ENCODE data around the gene DENND5B. TPM values are rescaled to one million over a fixed set of nuclear protein-coding genes. Genes with fewer than 3 reads are reported as not detected.

Gene DENND5B
- total RNA-seq, 4 donors from 2014 or later = 15.7 to 19.1 (median 18.5) TPM

GRCh38 chr12:31355747-31356107, 235.2 kb downstream of the DENND5B start:
- WGBS = 84% methylated on average over 4 of the region's 4 CpGs
- TF ChIP-seq, protein P1, sequence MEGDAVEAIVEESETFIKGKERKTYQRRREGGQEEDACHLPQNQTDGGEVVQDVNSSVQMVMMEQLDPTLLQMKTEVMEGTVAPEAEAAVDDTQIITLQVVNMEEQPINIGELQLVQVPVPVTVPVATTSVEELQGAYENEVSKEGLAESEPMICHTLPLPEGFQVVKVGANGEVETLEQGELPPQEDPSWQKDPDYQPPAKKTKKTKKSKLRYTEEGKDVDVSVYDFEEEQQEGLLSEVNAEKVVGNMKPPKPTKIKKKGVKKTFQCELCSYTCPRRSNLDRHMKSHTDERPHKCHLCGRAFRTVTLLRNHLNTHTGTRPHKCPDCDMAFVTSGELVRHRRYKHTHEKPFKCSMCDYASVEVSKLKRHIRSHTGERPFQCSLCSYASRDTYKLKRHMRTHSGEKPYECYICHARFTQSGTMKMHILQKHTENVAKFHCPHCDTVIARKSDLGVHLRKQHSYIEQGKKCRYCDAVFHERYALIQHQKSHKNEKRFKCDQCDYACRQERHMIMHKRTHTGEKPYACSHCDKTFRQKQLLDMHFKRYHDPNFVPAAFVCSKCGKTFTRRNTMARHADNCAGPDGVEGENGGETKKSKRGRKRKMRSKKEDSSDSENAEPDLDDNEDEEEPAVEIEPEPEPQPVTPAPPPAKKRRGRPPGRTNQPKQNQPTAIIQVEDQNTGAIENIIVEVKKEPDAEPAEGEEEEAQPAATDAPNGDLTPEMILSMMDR (IDR thresholded peaks at IDR 0.05) = no peak
- TF ChIP-seq POLR2A (IDR thresholded peaks at IDR 0.05; ENCODE audit: low read depth) = no peak
- TF ChIP-seq EP300 (IDR thresholded peaks at IDR 0.05) = no peak
- TF ChIP-seq POLR2AphosphoS5 (IDR thresholded peaks at IDR 0.05) = no peak
- DNase-seq (ENCODE audit: extremely low spot score) = no peak
- Histone ChIP-seq H3K27me3 (no peaks in the 10 kb centered on the region), H3K4me1 (no peaks in the 10 kb centered on the region), H3K9me3 (no peaks in the 10 kb centered on the region), H3K4me3 (no peak overlapping the region), H3K27ac (replicated peaks in 1 of 4) (no peak overlapping the region), H3K36me3 (no peaks in the 10 kb centered on the region)
- intact Hi-C loops (cut with DNase I) = no loop called here

DNA sequence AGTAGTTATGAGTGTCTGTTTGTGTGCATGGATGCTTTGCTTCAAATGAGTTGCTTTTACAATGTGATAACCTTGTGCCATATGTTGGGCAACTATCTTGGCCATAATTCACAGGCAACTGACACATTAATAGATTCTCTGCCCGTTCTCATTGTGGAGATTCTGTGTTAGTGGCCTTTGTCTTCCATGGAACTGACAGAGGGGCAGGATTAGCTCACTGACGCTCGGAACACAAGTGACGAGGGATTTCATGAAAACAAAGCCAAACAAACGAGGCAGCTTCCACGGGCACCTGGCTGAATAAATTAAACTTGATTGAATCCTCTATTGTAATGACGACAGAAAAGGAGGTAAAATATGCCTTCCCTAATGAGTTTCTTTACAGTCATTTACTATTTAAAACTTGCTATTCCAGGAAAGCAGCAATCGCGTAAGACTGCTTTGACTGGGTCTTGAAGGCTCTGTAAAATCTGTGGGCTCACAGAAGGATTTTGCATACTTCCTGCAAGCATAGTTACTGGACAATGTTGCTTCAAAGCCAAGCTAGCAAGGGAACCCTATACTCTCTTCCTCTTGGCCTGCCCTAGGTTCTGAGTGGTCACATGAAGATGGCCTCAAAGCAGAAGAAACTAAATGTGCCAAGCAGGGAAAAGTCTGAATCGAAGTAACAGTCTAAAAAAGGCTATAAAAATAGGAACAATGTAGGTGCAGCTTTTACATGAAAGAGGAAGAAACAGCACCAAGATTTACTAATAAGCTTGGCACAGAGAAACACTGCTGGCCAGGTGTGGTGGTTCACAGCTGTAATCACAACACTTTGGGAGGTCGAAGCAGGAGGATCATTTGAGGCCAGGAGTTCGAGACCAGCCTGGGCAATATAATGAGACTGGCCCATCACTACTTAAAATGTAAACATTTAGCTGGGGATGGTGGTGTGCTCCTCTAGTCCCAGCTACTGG, 236.9 kb downstream of the DENND5B start:
- H3K36me3 ChIP-seq = no peaks in the 10 kb centered on the region
- WGBS = 62% methylated on average over 12 of the region's 12 CpGs
- intact Hi-C loops (cut with DNase I) = no loop called here
- no peak for DNase-seq (ENCODE audit: extremely low spot score)
- H3K27ac ChIP-seq (replicated peaks in 1 of 4) = no peak overlapping the region
- no peaks in the 10 kb centered on the region for H3K9me3 ChIP-seq
- H3K4me1 ChIP-seq = no peaks in the 10 kb centered on the region
- TF ChIP-seq POLR2AphosphoS5 (IDR thresholded peaks at IDR 0.05) = no peak
- TF ChIP-seq POLR2A (IDR thresholded peaks at IDR 0.05; ENCODE audit: low read depth) = no peak
- TF ChIP-seq, protein P1 (IDR thresholded peaks at IDR 0.05) = no peak
- no peak for TF ChIP-seq EP300 (IDR thresholded peaks at IDR 0.05)
- H3K4me3 ChIP-seq = no peak overlapping the region
- H3K27me3 ChIP-seq = no peaks in the 10 kb centered on the region

GRCh38 chr12:31346267-31346666, 244.7 kb downstream of the DENND5B start:
- H3K4me3 ChIP-seq = no peak overlapping the region
- H3K27ac ChIP-seq (replicated peaks in 1 of 4) = no peak overlapping the region
- DNase-seq (ENCODE audit: extremely low spot score) = no peak
- intact Hi-C loops (cut with DNase I) = no loop called here
- H3K4me1 ChIP-seq = peaks cover 0 to 11% (median 3%) of the 10 kb centered on the region in 4 donors
- TF ChIP-seq POLR2A (IDR thresholded peaks at IDR 0.05; ENCODE audit: low read depth) = no peak
- H3K27me3 ChIP-seq = no peaks in the 10 kb centered on the region
- H3K9me3 ChIP-seq = no peaks in the 10 kb centered on the region
- no peaks in the 10 kb centered on the region for H3K36me3 ChIP-seq
- 28% methylated on average over 9 of the region's 9 CpGs for WGBS

DNA sequence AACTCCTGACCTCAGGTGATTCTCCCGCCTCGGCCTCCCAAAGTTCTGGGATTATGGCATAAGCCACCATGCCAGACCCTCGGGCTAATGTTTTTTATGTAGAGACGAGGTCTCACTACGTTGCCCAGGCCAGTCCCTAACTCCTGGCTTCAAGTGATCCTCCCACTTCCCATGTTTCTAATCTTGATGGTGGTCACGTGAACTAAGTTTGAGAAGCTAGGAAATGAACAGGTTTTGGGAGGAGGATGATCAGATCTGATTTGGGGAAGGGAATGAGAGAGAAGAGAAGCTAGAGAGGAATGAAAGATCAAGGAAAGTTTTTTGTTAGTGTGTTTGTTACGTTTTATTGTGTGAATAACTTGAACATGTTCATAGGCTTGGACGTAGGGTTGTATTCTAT, 247.8 kb downstream of the DENND5B start:
- Histone ChIP-seq H3K27ac (replicated peaks in 1 of 4) (no peak overlapping the region), H3K36me3 (no peaks in the 10 kb centered on the region), H3K4me3 (no peak overlapping the region), H3K9me3 (no peaks in the 10 kb centered on the region), H3K27me3 (no peaks in the 10 kb centered on the region), H3K4me1 (peaks cover 0 to 11% (median 3%) of the 10 kb centered on the region in 4 donors)
- intact Hi-C loops (cut with DNase I) = no loop called here
- DNase-seq (ENCODE audit: extremely low spot score) = no peak
- no peak for TF ChIP-seq POLR2A (IDR thresholded peaks at IDR 0.05; ENCODE audit: low read depth)
- TF ChIP-seq POLR2AphosphoS5 (IDR thresholded peaks at IDR 0.05) = no peak
- 90% methylated on average over 8 of the region's 8 CpGs for WGBS

- H3K27me3 ChIP-seq = no peaks in the 10 kb centered on the region
- no peak for DNase-seq (ENCODE audit: extremely low spot score)
- no peaks in the 10 kb centered on the region for H3K9me3 ChIP-seq
- H3K36me3 ChIP-seq = no peaks in the 10 kb centered on the region
- peaks cover 0 to 11% (median 3%) of the 10 kb centered on the region in 4 donors for H3K4me1 ChIP-seq
- 84% methylated on average over 1 of the region's 1 CpG for WGBS
- no peak for TF ChIP-seq POLR2A (IDR thresholded peaks at IDR 0.05; ENCODE audit: low read depth)
- TF ChIP-seq POLR2AphosphoS5 (IDR thresholded peaks at IDR 0.05) = no peak
- no peak for TF ChIP-seq EP300 (IDR thresholded peaks at IDR 0.05)
- TF ChIP-seq, protein P1 (IDR thresholded peaks at IDR 0.05) = no peak
- intact Hi-C loops (cut with DNase I) = no loop called here
- H3K4me3 ChIP-seq = no peak overlapping the region
- H3K27ac ChIP-seq (replicated peaks in 1 of 4) = no peak overlapping the region
These were observed 248.7 kb downstream of the DENND5B start for GRCh38 chr12:31342286-31342685.
